GM21526 (cell line): ENCODE results near the gene ADGRF1.
"Not testable (repeated sequence)": the region's sequence is repeated elsewhere in the genome, so short reads cannot be mapped to it uniquely, and the experiment has no call there.

ENCODE experiments used
- ATAC-seq: cut with Tn5 transposase; IDR thresholded peaks from one replicate; pipeline ENCODE4 v1.9.1; 2021; ENCODE audit warnings: moderate library complexity; ENCODE audit not compliant: unreplicated experiment, low FRiP score

ADGRF1 gene

GRCh38 chr6:47062346-47062745 is 20.2 kb upstream of the ADGRF1 start:
- ATAC-seq = no peak

GRCh38 chr6:47061309-47062300 is 19.5 kb upstream of the ADGRF1 start:
- no peak for ATAC-seq

- ATAC-seq = no peak
Observed at GRCh38 chr6:47059216-47059885, 17.2 kb upstream of the ADGRF1 start.

GRCh38 chr6:47057830-47058540 is 15.9 kb upstream of the ADGRF1 start:
- ATAC-seq = no peak

- no peak for ATAC-seq
Observed at GRCh38 chr6:47056832-47057231, 14.7 kb upstream of the ADGRF1 start.

GRCh38 chr6:47054302-47054701 is 12.2 kb upstream of the ADGRF1 start:
- ATAC-seq = not testable (repeated sequence)

- ATAC-seq = no peak
Observed at GRCh38 chr6:47048638-47049037, 6.5 kb upstream of the ADGRF1 start.

GRCh38 chr6:47047479-47048407 is 5.6 kb upstream of the ADGRF1 start:
- peak; percentile 96 for ATAC-seq

- ATAC-seq = peak; percentile 21
Observed at GRCh38 chr6:47047097-47047478, 5.0 kb upstream of the ADGRF1 start.

- no peak for ATAC-seq
Observed at GRCh38 chr6:47044397-47044796, 2.3 kb upstream of the ADGRF1 start.

- ATAC-seq = no peak
Observed at GRCh38 chr6:47043286-47043685, 1.2 kb upstream of the ADGRF1 start.

GRCh38 chr6:47041741-47042140 is 391 bp downstream of the ADGRF1 start:
- no peak for ATAC-seq

- ATAC-seq = no peak
Observed at GRCh38 chr6:47034926-47035325, 7.2 kb downstream of the ADGRF1 start.

- no peak for ATAC-seq
Observed at GRCh38 chr6:47034421-47034820, 7.7 kb downstream of the ADGRF1 start.

- ATAC-seq = no peak
Observed at GRCh38 chr6:47032974-47033765, 9.0 kb downstream of the ADGRF1 start.

- ATAC-seq = no peak
Observed at GRCh38 chr6:47031656-47032055, 10.5 kb downstream of the ADGRF1 start.

GRCh38 chr6:47029865-47030561 is 12.1 kb downstream of the ADGRF1 start:
- no peak for ATAC-seq

- no peak for ATAC-seq
Observed at GRCh38 chr6:47028835-47029360, 13.2 kb downstream of the ADGRF1 start.
